H1 (cell line): ENCODE results near the gene MAP3K10. TPM values are rescaled to one million over a fixed set of nuclear protein-coding genes. Genes with fewer than 3 reads are reported as not detected.

Source experiments
- CTCF ChIA-PET: fragments of 300-600 bp; sonication (Branson Sonifier 250); formaldehyde crosslinking; loops from one replicate; lab custom pipeline; 2021; ENCODE audit not compliant: partially characterized antibody; lab: Charles Lee
- POLR2A ChIA-PET: fragments of 300-600 bp; sonication (Branson Sonifier 250); formaldehyde crosslinking; loops from one replicate; lab custom pipeline; 2021; ENCODE audit warnings: inconsistent platforms; ENCODE audit not compliant: partially characterized antibody; lab: Charles Lee
- DNase-seq, 2 experiments: peaks; one replicate each; pipeline versions ENCODE4 v3.0.0 to v3.0.0-alpha.2; 2010 to 2022; ENCODE audit warnings: low spot score in 2 of 2, low read depth in 1 of 2, mixed read lengths in 1 of 2
- FAIRE-seq: peaks from 2 replicates; lab custom pipeline; 2011; peaks lifted over from hg19 to GRCh38; lab: Jason Lieb, UNC
- H2AFZ ChIP-seq: 2 replicates; pipeline ENCODE4 v1.8.1; 2012; ENCODE audit warnings: low read length, inconsistent platforms
- H2AK5ac ChIP-seq: 2 replicates; pipeline ENCODE4 v1.6.1; 2013; ENCODE audit warnings: low read depth, low read length
- H2BK120ac ChIP-seq: replicated peaks from 2 replicates; pipeline ENCODE3; 2013; ENCODE audit warnings: low read depth, low read length, inconsistent platforms
- H2BK12ac ChIP-seq: 2 replicates; pipeline ENCODE4 v1.6.1; 2013; ENCODE audit warnings: low read depth, low read length
- H2BK15ac ChIP-seq: 2 replicates; pipeline ENCODE4 v1.6.1; 2013; ENCODE audit warnings: low read length
- H2BK20ac ChIP-seq: 2 replicates; pipeline ENCODE4 v1.6.1; 2013; ENCODE audit warnings: low read length
- H2BK5ac ChIP-seq: 2 replicates; pipeline ENCODE4 v1.6.1; 2013; ENCODE audit warnings: low read depth, low read length
- H3K14ac ChIP-seq: 2 replicates; pipeline ENCODE4 v1.6.1; 2013; ENCODE audit warnings: inconsistent platforms; ENCODE audit not compliant: insufficient read length
- H3K18ac ChIP-seq: 2 replicates; pipeline ENCODE4 v1.6.1; 2013; ENCODE audit warnings: low read length; ENCODE audit errors: extremely low read depth
- H3K23ac ChIP-seq: 2 replicates; pipeline ENCODE4 v1.6.1; 2013; ENCODE audit warnings: inconsistent platforms; ENCODE audit not compliant: insufficient read length
- H3K23me2 ChIP-seq: 2 replicates; pipeline ENCODE4 v1.6.1; 2013; ENCODE audit warnings: low read depth, low read length
- H3K27ac ChIP-seq: 2 replicates; pipeline ENCODE4 v1.6.1; 2011; ENCODE audit warnings: low read depth, low read length, inconsistent platforms
- H3K27me3 ChIP-seq, 4 experiments: replicated peaks in 1 of 4; 1 replicate in 1 of 4; 2 replicates in 3 of 4; pipeline versions ENCODE4 v1.6.1 to v1.8.1; 2011 to 2013; ENCODE audit warnings: low read length in 3 of 4, mild to moderate bottlenecking in 3 of 4, inconsistent platforms in 2 of 4, mixed read lengths in 2 of 4, moderate library complexity in 1 of 4; ENCODE audit not compliant: control insufficient read depth in 3 of 4, insufficient read depth in 3 of 4; ENCODE audit errors: extremely low read depth in 1 of 4
- H3K36me3 ChIP-seq, 4 experiments: 2 replicates each; pipeline versions ENCODE4 v1.6.1 to v1.8.1; 2011 to 2013; ENCODE audit warnings: mild to moderate bottlenecking in 4 of 4, low read length in 3 of 4, moderate library complexity in 2 of 4, control low read depth in 1 of 4, inconsistent platforms in 1 of 4; ENCODE audit not compliant: insufficient read depth in 4 of 4, control insufficient read depth in 2 of 4
- H3K4ac ChIP-seq: replicated peaks from 2 replicates; pipeline ENCODE3; 2013; ENCODE audit warnings: low read length, low read depth, mixed read lengths, inconsistent platforms; ENCODE audit not compliant: insufficient read length
- H3K4me1 ChIP-seq, 4 experiments: replicated peaks in 1 of 4; 1 replicate in 1 of 4; 2 replicates in 3 of 4; pipeline versions ENCODE4 v1.6.1 to v1.8.1; 2011 to 2013; ENCODE audit warnings: low read length in 3 of 4, inconsistent platforms in 2 of 4, mixed read lengths in 1 of 4; ENCODE audit not compliant: insufficient read depth in 4 of 4, control insufficient read depth in 3 of 4
- H3K4me2 ChIP-seq, 2 experiments: 2 replicates each; pipeline versions ENCODE4 v1.6.1 to v1.8.1; 2011 to 2013; ENCODE audit warnings: low read depth in 2 of 2, low read length in 2 of 2, control low read depth in 1 of 2, inconsistent platforms in 1 of 2, mild to moderate bottlenecking in 1 of 2; ENCODE audit not compliant: insufficient read depth in 1 of 2
- H3K4me3 ChIP-seq, 4 experiments: fragments of 200-600, 300-600 bp in 1 of 4; sonication (generic), shearing (Covaris generic), sonication (Bioruptor Twin) in 1 of 4; 2 replicates each; pipeline versions ENCODE4 v1.5.1 to v1.8.1; 2011 to 2016; ENCODE audit warnings: low read length in 4 of 4, low read depth in 3 of 4, control low read depth in 2 of 4, inconsistent platforms in 2 of 4, mild to moderate bottlenecking in 2 of 4, mixed read lengths in 1 of 4, moderate library complexity in 1 of 4; ENCODE audit not compliant: insufficient read depth in 2 of 4; ENCODE audit errors: extremely low read depth in 1 of 4
- H3K56ac ChIP-seq: replicated peaks from 2 replicates; pipeline ENCODE3; 2013; ENCODE audit warnings: low read depth, mild to moderate bottlenecking, mixed read lengths, low read length, inconsistent platforms; ENCODE audit not compliant: insufficient read length
- H3K79me1 ChIP-seq: 2 replicates; pipeline ENCODE4 v1.6.1; 2013; ENCODE audit warnings: low read depth, low read length, control low read depth
- H3K79me2 ChIP-seq, 2 experiments: 2 replicates each; pipeline versions ENCODE4 v1.6.1 to v1.8.1; 2012 to 2013; ENCODE audit warnings: low read length in 2 of 2, mild to moderate bottlenecking in 2 of 2, inconsistent platforms in 1 of 2; ENCODE audit not compliant: insufficient read depth in 2 of 2, control insufficient read depth in 1 of 2
- H3K9ac ChIP-seq, 4 experiments: replicated peaks in 1 of 4; 1 replicate in 1 of 4; 2 replicates in 3 of 4; pipeline versions ENCODE4 v1.6.1 to v1.8.1; 2011 to 2013; ENCODE audit warnings: low read depth in 3 of 4, low read length in 3 of 4, control low read depth in 2 of 4, mild to moderate bottlenecking in 2 of 4, moderate library complexity in 2 of 4, inconsistent platforms in 1 of 4; ENCODE audit errors: extremely low read depth in 1 of 4
- H3K9me3 ChIP-seq, 2 experiments: 2 replicates each; pipeline versions ENCODE4 v1.6.1 to v1.8.1; 2012 to 2013; ENCODE audit warnings: mild to moderate bottlenecking in 2 of 2, moderate library complexity in 2 of 2, control low read depth in 1 of 2, inconsistent platforms in 1 of 2, low read depth in 1 of 2, low read length in 1 of 2, mixed read lengths in 1 of 2; ENCODE audit not compliant: insufficient read depth in 2 of 2
- H4K20me1 ChIP-seq, 2 experiments: replicated peaks in 1 of 2; 2 replicates each; pipeline versions ENCODE3 to v1.8.1; 2011 to 2013; ENCODE audit warnings: inconsistent platforms in 2 of 2, low read length in 2 of 2, mild to moderate bottlenecking in 1 of 2; ENCODE audit not compliant: insufficient read depth in 2 of 2, control insufficient read depth in 1 of 2
- H4K5ac ChIP-seq: 2 replicates; pipeline ENCODE4 v1.6.1; 2013; ENCODE audit warnings: low read length, low read depth, mixed read lengths, inconsistent platforms; ENCODE audit not compliant: insufficient read length
- H4K8ac ChIP-seq: 2 replicates; pipeline ENCODE4 v1.8.0; 2013; ENCODE audit warnings: mild to moderate bottlenecking, moderate library complexity, low read length, inconsistent platforms; ENCODE audit not compliant: insufficient read depth; ENCODE audit errors: extremely low read depth
- H4K91ac ChIP-seq: replicated peaks from 2 replicates; pipeline ENCODE3; 2013; ENCODE audit warnings: low read length, mixed read lengths, inconsistent platforms; ENCODE audit not compliant: insufficient read length
- SIN3A ChIP-seq, 2 experiments: IDR thresholded peaks in 1 of 2; conservative IDR thresholded peaks in 1 of 2; 2 replicates each; pipeline ENCODE4 v1.6.1; 2011 to 2012; ENCODE audit warnings: low read length in 2 of 2, improper control_type of control experiment in 1 of 2, low read depth in 1 of 2, mild to moderate bottlenecking in 1 of 2
- YY1 ChIP-seq: IDR thresholded peaks from 2 replicates; pipeline ENCODE4 v1.6.1; 2011; ENCODE audit warnings: low read depth, mild to moderate bottlenecking, low read length
- WGBS, 2 experiments: shearing (Covaris generic) in 1 of 2; methylation state at CpG; one replicate each; pipeline versions ENCODE4 v1.1.6 to v1.1.7; 2013 to 2015; ENCODE audit warnings: low lambda C conversion rate in 2 of 2, mixed read lengths in 2 of 2, inconsistent platforms in 1 of 2, low coverage in 1 of 2, missing lambda C conversion rate in 1 of 2; ENCODE audit not compliant: insufficient replicate concordance in 2 of 2, insufficient coverage in 1 of 2, insufficient read length in 1 of 2; ENCODE audit errors: extremely low coverage in 1 of 2, missing lambda C conversion rate in 1 of 2; 5-methylcytosine and 5-hydroxymethylcytosine counted together
- polyA plus RNA-seq, 7 experiments: library from polyadenylated mRNA; depleted of rRNA in 3 of 7; stranded (reverse) in 5 of 7; unstranded in 2 of 7; fragments of >200 nt in 5 of 7; fragments of 200-250 nt in 2 of 7; gene quantifications; 1 replicate in 5 of 7; 2 replicates in 1 of 7; 4 replicates in 1 of 7; pipeline versions ENCODE4 v1.2.1 to v1.2.3, GENCODE V29; 2011 to 2013; ENCODE audit warnings: missing spikeins in 2 of 7, mixed read lengths in 2 of 7
- total RNA-seq: library from RNA; stranded (reverse); fragmentation: NEBNext Ultra II Directional; extraction: Animal tissue kit (Norgen Biotek cat#: 25700); gene quantifications from 2 replicates; pipeline ENCODE4 v1.2.1, GENCODE V29; 2021
- TF ChIP-seq, protein P1 (sequence below), 3 experiments: IDR thresholded peaks; 1 replicate in 2 of 3; 2 replicates in 1 of 3; pipeline versions ENCODE4 v1.5.1 to v1.6.1; 2011; ENCODE audit warnings: low read length in 3 of 3, mild to moderate bottlenecking in 3 of 3, inconsistent platforms in 2 of 3, low read depth in 1 of 3, moderate library complexity in 1 of 3; ENCODE audit not compliant: insufficient read depth in 1 of 3; ENCODE audit errors: control extremely low read depth in 1 of 3

The MAP3K10 gene
- total and polyA plus RNA-seq, 2 of the 8 experiments (the other 6 are each of a cell fraction or from before 2014, with no cell fraction given), result 4.9 to 15.9 TPM

DNA sequence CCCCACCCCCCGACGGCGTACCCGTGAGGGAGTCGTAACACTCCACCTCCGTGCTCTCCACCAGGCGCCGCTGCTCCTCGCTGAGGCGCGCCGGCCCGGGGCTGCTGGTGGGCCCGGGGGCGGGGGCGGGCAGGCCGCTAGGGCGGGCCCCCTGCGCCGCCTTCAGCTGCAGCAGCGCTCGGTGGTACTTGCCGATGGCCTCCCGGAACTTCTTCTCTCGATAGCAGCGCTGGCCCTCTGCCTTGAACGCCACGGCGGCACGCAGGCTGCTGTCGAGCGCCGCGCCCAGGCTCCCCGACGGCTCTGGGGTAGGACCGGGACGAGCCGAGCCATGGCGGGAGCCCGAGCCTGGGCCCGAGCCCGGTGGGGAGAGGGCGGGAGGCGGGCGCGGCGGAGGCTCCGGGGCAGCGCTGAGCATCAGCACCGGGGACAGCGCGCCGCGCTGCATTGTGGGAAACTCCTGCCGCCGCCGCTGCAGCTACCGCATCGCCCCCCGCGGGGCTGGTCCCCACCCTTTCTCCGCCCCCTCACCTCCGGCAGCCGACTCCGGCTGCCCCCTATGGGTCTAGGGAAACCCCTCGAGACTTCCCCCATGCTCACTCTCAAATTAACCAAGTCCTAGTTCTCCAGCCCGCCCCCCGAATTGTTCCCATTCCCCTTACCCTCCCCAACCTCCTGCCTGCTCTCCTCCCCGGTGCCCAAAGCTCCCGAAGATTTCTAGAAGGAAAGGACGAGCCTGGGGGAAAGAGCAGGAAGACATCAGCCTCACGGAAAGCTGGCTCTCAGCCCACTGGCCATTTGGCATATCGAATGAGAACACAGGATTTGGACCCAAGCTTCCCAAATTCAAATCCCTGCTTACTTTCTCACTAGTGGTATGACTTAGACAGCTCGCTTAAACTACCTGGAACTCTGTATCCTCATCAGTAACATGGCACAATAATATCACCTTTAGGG, 27.0 kb downstream of the MAP3K10 start, which contains the start of gene TTC9B:
TSS of gene TTC9B (minus strand) at position 451 of the 957 bp plus-strand sequence. CDS start at position 448, 3 bp downstream.
- H3K4ac ChIP-seq, result no peak within 1 kb of the TSS
- no peak within 1 kb of the TSS for H2AK5ac ChIP-seq
- no peak within 1 kb of the TSS for H2BK15ac ChIP-seq
- H2BK12ac ChIP-seq, result no peak within 1 kb of the TSS
- WGBS, 2 experiments, result 35% methylated on average over 6 of the region's 75 CpGs; no CpG with 5 or more reads in 1 of the 2 experiments
- peak within 1 kb of the TSS; percentile 67 to 70 for H3K4me2 ChIP-seq
- H3K79me1 ChIP-seq, result no peaks in the 10 kb centered on the region
- no peaks in the 10 kb centered on the region for H3K79me2 ChIP-seq
- no peak within 1 kb of the TSS for H3K14ac ChIP-seq
- H3K56ac ChIP-seq, result no peak within 1 kb of the TSS
- H3K4me1 ChIP-seq, result peaks cover 0 to 11% (median 6%) of the 10 kb centered on the region in 4 experiments; a peak in 5 of 7 replicates
- no peak within 1 kb of the TSS for H2BK5ac ChIP-seq
- H3K23ac ChIP-seq, result no peak within 1 kb of the TSS
- ChIA-PET CTCF (interaction anchor here (0.6 to 4.5 kb wide), 35 partner anchors 9 to 304 kb away, joined by 3 to 32 read pairs (median 5); partner anchors contain the start of genes CCNP and MAP3K10), POLR2A (interaction anchor here (1.2 to 1.8 kb wide), 6 partner anchors 9 to 66 kb away, joined by 3 to 6 read pairs (median 4); partner anchors contain the start of gene CCNP)
- H3K27me3 ChIP-seq, result peaks cover 3 to 21% (median 16%) of the 10 kb centered on the region in 4 experiments
- no peak within 1 kb of the TSS for H3K9ac ChIP-seq
- no peak for FAIRE-seq
- H3K27ac ChIP-seq, result no peak within 1 kb of the TSS
- H3K18ac ChIP-seq, result no peak within 1 kb of the TSS
- no peaks in the 10 kb centered on the region for H3K36me3 ChIP-seq
- peak within 1 kb of the TSS; percentile 60 for H4K5ac ChIP-seq
- no peak within 1 kb of the TSS for H2AFZ ChIP-seq
- no peak within 1 kb of the TSS for H2BK20ac ChIP-seq
- no peak within 1 kb of the TSS for H2BK120ac ChIP-seq
- peak within 1 kb of the TSS; percentile 3 to 49 (median 16); a peak in 5 of 8 replicates for H3K4me3 ChIP-seq
- peak within 1 kb of the TSS; percentile 80 for H4K8ac ChIP-seq
- peaks cover 0 to 5% of the 10 kb centered on the region in 2 experiments; a peak in 1 of 4 replicates for H3K9me3 ChIP-seq
- peaks cover 3 to 4% of the 10 kb centered on the region in 2 experiments for H4K20me1 ChIP-seq
- DNase-seq, result peak; percentile 46 to 93
- H3K23me2 ChIP-seq, result peaks cover 7% of the 10 kb centered on the region; the same call in 1 of the 2 replicates
- no peak within 1 kb of the TSS for H4K91ac ChIP-seq
- TF ChIP-seq SIN3A (conservative IDR thresholded peaks at IDR 0.05 in 1 of 2, IDR thresholded peaks at IDR 0.05 in 1 of 2; ENCODE audit: low read depth in 1 of 2, low read length in 2 of 2) (peak; percentile 74 to 85; a peak in 2 of 4 replicates), YY1 (peak; percentile 89)
- TF ChIP-seq, protein P1, sequence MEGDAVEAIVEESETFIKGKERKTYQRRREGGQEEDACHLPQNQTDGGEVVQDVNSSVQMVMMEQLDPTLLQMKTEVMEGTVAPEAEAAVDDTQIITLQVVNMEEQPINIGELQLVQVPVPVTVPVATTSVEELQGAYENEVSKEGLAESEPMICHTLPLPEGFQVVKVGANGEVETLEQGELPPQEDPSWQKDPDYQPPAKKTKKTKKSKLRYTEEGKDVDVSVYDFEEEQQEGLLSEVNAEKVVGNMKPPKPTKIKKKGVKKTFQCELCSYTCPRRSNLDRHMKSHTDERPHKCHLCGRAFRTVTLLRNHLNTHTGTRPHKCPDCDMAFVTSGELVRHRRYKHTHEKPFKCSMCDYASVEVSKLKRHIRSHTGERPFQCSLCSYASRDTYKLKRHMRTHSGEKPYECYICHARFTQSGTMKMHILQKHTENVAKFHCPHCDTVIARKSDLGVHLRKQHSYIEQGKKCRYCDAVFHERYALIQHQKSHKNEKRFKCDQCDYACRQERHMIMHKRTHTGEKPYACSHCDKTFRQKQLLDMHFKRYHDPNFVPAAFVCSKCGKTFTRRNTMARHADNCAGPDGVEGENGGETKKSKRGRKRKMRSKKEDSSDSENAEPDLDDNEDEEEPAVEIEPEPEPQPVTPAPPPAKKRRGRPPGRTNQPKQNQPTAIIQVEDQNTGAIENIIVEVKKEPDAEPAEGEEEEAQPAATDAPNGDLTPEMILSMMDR (IDR thresholded peaks at IDR 0.05; ENCODE audit: control extremely low read depth in 1 of 3, insufficient read depth in 1 of 3, low read depth in 1 of 3, low read length in 3 of 3), result peak; percentile 24 to 38 (median 29)
